Glomerular endothelial cell (primary cell): ENCODE results near the gene CTIF. TPM values are rescaled to one million over a fixed set of nuclear protein-coding genes. Genes with fewer than 3 reads are reported as not detected.

Experiments used
- DNase-seq: peaks from one replicate; pipeline ENCODE4 v3.0.0-alpha.2; 2011; ENCODE audit warnings: low read depth, low spot score; ENCODE audit errors: extremely low read depth
- total RNA-seq: library from RNA; depleted of rRNA; stranded (reverse); fragments of >200 nt; gene quantifications from 2 replicates; pipeline ENCODE4 v1.2.3, GENCODE V29; 2015

CTIF gene
- total RNA-seq, 1 donor from 2014 or later = 55.4 TPM

DNA sequence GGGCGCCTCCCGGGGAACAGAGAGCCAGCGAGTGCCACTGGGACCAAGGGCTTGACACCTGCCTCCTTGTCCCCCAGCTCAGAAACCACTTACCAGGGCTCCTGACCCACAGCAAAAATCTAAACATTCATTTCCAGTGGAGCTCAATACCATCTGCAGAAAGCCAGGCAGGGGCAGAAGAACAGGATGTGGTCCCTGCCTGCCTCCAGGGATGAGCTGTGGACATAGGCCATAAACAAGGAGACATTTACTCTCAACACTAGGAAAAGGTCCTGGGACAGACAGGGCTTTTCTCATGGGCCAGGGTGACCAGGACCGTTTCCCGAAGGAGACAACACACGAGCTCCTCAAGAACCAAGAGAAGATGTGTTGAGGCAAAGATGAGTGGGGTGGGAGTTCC, 203.0 kb downstream of the CTIF start:
- DNase-seq = no peak

DNA sequence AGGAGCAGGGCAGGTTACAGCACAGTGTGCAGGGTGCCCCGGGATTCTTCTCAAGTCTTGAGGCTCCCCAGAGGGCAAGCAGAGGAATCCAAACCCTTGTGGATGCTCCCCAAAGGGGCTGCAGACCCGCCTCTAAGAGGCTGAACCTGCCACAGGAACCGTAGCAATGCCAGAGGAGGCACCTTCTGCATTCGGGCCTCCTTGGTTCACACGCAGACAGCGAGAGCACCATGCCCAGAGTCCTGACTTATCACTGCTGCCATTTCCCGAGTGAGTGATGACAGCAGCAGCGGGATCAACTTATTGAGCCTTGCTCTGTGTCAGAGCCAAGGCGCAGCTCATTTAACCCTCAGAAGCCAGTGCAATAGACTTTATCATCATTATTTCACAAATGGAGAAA, 203.5 kb downstream of the CTIF start:
- DNase-seq = no peak

DNA sequence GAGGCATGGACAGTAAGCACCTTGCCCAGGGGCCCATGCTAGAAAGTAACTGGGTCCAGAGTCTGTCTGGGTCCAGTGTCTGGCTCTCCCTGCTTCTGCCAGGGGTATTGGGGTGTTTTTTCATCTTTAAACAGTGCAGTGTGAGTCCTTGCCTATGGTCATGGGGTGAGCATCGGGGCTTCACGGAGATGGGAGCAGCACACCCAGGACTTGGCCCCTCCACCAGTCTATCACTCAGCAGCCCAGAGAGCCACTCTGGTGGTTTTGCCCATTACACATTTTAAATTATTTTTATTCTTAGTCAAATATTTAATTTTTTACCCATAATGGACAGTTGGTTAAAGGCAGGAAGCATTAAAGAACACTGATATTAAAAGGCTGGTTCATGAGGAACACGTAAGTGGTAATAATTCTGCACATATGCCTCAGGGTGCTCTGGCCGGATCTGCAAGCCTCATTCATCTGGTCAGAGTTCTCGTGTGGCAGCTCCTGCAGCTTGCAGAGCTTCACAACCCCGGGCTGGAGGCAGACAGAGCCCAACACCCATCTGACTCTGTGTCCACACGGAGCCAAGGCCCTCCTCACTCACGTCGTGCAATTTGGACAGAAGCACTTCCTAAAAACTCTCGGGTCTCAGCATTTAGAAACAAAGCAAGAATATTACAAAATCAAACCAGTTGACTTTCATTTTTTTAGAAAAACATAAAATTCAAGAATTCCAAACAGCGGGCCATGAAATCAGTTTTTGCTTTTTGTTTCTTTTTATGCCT, 204.1 kb downstream of the CTIF start:
- DNase-seq = no peak

DNA sequence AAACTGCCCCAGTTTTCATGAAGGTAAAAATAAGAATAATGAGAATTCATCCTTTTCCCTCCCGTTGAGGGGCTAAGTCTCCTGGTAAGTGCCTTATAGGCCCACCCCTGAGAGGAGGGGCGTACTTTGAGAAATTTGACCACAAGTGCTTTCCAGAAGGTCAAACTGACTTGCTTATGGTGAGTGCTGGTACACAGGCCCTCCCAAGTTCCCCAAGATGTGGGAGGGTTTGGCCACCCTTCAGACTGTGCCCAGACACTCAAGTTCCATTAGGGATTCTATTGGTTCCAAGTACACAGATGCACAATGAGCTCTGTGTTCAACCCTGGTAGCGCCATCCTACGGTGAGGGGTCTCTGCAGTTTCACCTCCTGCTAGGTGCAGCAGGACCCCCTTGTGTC, 205.1 kb downstream of the CTIF start:
- no peak for DNase-seq

DNA sequence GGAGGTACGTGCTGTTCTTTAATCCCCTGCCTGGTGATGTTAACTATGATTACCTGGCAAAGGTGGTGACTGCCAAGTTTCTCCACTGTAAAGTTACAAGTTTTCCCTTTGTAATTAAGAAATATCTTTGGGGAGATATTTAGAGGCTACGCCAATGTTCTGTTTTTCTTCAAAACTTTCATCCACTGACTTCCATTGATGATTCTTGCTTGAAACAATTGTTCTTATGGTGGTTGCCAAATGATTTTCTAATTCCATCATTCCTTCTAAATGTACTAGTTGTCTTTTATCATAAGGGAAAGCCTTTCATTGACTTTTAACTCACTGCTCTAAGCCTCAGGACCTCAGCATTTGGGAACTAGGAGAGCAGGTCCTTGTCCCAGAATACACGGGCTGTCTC, 206.5 kb downstream of the CTIF start:
- DNase-seq = no peak

DNA sequence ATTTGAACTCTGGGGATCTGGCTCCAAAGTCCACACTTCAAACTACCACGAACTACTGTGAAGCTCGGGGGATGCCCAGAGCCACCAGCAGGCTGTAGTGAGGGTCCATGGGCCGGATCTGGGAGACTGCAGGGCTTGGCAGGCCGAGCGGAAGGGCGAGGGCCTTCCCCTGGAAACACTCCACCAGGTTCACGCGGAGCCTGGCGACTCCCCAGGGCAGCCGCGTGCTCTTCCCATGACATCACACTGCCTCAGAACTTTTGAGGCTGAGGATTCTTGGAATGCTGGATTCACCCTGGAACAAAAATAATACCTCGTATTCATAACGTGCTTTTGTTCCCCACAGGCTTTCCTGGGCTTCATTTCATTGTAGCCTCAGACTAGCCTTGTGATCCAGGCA, 210.9 kb downstream of the CTIF start:
- no peak for DNase-seq

DNA sequence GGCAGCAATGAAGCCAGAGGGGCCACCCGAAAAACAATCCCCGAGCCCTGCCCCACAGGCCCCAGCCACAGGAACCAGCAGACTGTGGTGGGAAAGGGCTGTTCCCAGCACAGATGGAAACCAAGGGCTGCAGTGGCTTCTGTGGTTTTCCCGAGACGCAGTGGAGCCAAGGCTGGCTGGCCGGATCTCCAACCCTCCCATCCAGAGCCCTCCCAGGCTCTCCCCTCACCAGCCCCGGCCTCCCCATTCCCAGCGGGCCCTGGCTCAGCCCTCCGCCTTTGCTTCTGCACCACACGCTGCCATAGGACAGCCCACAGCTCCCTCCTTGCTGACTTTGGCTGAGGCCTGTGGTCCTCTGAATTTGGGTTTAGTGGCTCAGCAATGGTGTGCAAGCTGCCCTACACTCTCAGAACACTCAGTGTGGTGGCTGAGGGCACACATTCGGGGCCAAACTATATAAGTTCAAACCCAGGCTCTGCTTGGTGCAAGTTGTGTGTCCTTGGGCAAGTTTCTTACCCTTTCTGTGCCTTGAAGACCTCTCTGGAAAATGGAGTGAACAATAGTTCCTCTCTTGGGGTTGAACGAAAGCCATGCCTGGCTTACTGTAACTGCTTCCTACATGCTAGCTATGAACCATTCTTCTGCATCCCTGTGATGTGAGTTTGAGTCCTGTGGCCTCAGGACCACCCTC, 211.8 kb downstream of the CTIF start:
- no peak for DNase-seq

DNA sequence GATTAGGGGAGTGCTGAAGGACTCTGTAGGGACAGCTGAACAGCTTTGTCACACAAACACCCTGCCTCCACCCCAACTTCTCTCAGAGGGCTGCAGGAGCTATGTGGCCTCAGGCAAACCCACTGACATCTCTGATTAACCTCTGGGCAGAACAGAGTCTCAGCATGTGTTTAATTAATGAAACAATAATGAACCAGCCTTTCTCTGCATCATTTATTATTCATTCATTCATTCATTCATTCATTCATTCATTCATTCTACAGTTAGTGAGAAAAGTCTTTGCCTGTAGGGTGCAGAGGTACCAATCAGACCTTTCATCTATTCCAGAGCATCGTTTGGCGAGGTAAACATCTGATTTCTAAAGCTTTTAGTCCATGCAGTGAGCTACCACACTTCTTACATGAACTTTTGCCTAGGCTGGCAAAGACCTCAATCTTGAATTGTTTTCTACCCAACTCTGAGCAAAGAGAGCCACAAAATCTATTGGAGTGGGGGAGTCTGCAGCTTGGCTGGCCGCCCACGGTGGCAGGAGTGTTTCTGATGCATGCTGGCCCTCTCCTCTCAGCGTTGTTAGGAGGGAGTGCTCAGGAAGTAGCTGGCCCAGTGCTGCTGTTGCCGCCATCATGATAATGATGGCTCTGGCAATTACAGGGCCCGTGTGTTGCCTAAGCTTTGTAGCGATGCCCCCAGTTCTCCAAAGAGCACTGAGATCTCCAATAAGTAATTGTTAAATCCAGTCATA, 213.1 kb downstream of the CTIF start:
- no peak for DNase-seq

DNA sequence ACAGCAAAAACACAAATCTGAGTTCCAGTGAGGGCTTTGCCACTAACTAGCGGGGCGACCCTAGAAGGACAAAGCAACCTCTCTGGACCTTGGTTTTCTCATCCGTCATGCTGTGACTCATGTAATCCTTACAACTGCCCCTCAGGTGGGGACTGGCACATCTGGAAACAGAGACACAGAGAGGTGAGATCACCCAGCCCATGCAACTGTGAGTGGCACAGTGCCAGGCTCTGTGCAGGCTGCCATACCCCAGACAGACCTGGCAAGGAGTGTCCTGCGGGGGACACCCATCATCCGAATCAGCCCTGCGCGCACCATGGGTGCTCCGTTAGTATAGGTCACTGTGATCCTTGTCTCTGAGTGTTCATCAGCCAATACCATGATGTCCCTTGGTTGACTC, 213.6 kb downstream of the CTIF start:
- no peak for DNase-seq

DNA sequence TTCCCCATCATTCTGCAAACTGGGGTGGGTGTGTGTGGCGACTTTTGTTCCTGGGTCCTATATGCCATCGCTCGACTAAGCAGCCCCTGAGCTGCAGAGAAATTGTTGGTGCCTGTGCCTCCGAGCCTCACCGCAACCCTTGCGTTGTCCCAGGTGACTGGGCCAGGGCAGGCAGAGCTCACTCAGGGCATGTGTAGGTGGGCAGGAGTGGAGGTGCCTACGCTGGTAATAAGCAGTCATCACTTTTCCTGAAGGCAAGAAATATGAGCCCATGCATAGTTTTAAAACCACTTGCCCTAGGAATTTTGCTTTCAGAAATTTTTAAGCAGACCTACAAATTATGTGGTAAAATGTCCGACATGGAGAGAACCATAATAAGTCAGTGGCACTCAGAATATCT, 214.1 kb downstream of the CTIF start:
- no peak for DNase-seq

DNA sequence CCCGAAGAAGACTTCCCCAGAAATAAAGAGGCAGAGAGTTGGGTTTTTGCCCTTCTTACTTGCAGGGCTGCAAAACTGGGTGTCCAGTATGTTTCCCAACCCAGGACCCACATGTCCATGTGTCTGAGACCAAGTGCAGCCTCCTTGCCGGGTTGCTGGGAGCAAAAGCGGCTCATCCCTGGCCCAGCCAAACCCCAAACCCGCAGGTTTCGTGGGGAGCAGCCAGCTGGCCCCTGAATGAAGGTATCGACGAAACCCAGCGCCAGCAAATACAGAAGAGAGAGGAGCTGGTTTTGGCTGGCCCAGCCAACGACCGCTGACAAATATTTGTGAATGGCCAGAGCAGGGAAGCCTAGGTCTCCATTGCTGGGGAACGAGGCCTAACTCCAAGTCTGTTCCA, 214.9 kb downstream of the CTIF start:
- no peak for DNase-seq

DNA sequence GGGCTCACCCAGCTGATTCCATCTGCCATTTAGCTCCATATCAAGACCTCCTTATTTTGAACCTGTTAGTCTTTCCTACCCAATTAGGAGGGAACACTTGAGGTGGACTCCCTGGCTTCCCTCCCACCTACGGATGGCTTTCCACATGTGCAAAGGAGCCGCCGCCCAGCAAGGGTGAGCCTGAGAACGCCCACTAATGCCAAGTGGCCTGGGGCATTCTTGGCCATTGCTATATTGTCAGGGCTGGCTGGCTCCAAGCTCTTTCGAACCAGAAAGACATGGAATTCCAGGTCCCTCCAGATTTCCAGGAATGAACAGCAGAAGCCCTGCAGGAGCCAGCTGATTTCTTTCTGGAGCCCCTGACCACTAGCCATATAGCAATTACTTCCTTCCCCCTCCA, 215.7 kb downstream of the CTIF start:
- DNase-seq = no peak

DNA sequence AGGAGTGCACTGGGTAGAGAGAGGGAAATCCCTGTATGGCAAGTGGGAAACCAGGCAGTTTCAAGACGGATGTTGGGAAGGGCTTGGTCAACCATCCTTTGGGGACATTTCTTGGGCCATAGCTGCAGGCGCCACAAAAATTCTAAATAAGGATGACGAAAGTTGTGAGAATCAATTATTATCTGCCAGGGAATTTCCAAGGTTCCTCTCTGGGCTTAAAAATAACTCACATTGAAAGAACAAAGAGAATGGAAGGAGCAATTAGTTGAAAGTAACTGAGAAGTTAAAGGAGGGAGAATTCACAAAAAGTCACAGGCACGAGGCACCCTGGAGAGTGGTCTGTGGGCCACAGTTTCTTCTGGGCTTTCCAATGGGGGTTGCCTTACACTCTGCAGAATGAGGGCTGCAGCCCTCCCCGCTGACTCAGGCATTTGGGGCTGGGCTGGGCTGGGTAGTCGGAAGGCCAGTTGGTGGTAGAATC, 216.2 kb downstream of the CTIF start:
- DNase-seq = no peak

DNA sequence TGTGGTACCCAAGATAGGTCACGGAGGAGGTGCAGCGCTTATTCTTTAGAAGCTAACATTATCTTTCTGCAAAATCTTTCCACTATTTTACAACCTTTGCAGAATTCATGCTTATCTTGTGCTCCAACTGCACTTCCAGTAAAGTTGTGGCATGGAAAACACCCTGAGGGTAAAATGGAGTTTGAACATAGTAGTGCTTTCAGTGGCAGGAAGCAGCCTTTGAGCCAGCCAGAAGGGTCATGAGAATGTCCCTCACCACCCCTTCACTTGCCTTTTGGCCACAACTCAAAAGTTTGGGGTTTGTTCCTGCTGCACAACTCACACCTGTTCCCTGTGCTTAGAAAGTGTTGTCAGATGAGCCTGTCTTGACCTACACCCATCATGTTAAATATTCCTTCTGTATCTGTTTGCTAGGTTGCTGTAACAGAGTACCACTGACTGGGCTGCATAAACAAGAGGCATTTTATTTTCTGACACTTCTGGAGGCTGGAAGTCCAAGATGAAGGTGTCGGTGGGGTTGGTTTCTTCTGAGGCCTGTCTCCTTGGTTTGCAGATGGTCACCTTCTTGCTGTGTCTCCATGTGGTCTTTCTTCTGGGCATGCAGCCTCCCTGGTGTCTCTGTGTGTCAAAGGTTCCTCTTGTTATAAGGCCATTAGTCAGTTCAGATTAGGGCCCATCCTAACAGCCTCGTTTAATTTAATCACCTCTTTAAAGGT, 217.8 kb downstream of the CTIF start:
- no peak for DNase-seq

DNA sequence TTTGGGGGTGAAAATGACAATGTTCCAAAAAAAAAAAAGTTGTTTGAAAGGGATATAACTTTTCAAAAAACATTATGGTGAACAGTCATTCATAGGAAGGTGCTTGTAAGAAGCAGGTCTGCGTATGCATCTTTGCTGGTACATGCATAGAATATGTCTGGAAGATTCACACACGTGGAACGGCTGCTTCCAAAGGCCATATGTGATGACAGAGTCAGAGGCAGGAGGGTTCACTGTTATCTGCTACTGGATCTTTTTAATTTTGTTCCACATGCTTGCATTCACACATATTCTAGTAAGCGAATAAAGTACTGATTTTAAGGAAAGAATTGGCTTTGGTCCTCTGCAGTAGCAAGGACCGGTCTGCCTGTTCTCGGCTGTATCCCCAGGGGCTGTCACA, 218.5 kb downstream of the CTIF start:
- no peak for DNase-seq

DNA sequence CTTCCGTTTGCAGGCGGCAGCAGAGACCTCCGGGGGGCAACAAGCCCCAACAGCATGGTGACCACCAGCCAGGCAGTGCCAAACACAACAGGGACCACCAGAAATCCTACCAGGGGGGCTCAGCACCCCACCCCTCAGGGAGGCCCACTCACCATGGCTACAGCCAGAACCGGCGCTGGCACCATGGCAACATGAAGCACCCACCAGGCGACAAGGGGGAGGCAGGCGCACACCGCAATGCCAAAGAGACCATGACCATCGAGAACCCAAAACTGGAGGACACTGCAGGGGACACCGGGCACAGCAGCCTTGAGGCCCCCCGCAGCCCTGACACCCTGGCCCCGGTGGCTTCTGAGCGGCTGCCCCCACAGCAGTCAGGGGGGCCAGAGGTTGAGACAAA, 219.1 kb downstream of the CTIF start:
- no peak for DNase-seq

DNA sequence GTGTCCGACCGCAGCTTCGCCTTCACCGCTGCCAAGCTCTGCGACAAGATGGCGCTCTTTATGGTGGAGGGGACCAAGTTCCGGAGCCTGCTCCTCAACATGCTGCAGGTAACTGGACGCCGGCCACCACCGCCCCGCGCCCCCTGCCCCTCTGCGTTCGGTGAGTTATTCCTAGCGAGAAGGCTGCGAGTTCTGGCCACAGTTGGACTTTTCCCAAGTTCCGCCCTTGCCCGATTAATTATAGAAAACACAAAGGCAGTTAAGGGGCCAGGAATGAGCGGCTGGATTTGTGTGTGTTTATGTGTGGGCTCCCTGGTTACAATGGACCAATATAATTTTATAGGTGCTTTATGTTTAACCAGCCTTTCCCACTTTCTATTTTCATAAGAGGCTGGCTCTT, 222.8 kb downstream of the CTIF start:
- DNase-seq = no peak

DNA sequence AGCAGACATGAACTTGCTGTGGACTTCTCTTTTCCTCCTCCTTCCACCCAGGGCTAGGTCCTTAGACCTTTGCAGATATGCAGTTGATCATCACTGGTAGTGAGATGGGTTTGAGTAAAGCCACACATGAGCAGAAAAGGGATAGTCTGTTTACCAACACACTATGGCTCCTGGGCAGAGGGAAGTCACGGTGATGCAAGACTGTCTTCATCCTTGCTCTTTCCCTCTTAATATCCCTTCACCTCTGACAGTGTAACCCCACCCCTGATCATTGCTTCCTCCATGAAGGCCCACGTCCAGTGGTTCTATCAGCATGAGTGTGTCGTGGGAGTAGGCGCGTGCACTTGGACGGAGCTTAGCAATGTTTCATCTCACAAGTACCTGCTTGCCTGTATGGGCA, 223.2 kb downstream of the CTIF start:
- DNase-seq = no peak

DNA sequence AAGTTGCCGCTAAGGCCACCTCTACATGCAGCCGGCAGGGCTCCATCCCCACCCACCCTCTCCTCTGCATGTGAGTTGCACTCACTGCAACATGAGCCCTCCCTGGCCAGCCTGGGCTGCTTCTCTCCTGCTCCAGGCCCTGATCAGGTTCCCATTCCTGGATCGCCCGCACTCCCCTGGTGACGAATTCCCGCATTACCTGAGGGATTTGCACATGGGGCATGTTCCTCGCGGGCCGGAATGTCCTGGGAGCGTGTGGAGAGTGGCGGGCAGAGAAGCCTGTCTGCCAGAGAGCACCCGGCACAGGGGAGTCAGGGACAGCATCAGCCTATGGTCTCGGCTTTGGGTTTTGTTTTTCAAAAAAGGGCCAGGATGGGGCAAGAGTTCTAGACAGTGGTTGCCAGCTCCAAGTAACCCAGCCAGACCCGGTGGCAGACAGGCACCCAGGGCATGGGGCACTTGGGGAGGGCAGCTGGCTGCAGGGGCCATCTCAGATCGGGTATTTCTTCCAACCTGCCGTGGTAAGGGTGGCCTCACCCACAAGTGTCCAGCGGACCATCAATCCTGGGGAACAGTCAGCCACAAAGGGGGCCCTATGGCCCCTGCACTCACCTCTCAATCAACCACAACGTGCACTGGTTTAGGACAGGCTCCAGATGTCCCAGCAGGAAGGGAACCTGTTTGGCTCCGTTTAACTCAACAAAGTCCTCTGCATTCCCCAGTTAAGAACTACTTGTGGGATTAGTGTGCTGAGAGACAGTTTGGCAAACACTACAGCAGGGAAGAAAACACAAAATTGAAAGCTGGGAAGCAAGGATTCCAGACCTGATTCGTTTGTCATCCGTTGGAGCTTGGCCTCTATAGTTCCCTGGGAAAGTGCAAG, 224.2 kb downstream of the CTIF start:
- DNase-seq = no peak

DNA sequence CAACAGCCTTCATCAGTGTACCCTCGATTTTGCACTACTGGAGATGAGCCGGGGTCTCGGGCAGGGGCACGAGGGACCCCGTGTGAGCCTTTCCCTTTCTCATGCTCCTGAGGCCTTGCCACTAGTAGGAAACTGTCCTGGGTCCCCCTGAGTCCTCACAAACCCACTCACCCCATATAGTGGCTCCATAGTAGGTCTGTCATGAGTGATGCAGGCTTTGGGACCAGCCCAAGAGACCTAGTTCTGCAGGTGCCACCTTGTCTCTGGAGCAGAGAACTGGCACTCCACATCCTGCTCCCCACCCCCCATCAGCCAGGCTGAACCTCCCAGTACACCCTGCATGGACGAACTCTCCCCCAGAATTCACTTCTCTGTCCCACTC, 224.9 kb downstream of the CTIF start:
- DNase-seq = no peak
